ENCODE results near the gene TASOR2. TPM values are rescaled to one million over a fixed set of nuclear protein-coding genes. Genes with fewer than 3 reads are reported as not detected.
A peak's percentile ranks its signal among the peaks of the same experiment; 100 is the strongest.

Gene TASOR2
- polyA plus RNA-seq, 1 donor (not counting 4 experiments of a cell fraction or from before 2014, with no cell fraction given): 40.4 TPM

DNA sequence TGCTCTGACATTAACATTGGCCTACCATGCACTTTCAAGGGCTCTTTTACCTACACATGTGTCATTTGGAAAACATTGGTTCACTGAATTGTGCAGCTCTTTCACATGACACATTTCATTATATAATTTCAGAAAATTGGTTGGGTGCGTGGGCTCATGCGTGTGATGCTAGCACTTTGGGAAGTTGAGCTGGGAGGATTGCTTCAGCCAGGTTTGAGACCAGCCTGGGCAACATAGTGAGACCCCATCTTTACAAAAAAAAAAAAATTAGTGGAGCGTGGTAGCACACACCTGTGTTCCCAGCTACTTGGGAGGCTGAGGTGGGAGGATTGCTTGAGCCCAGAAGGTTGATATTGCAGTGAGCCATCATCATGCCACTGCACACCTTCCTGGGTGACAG lies 3.9 kb downstream of the TASOR2 start:
- H3K9me1 ChIP-seq (ENCODE audit: control insufficient read depth, extremely low read depth, insufficient read depth, low read length): peaks cover 3% of the 10 kb centered on the region
- peaks cover 4% of the 10 kb centered on the region for H4K20me1 ChIP-seq (ENCODE audit: control insufficient read depth, extremely low read depth, insufficient read depth, low read length)
- H3K79me2 ChIP-seq (ENCODE audit: control insufficient read depth, insufficient read depth, low read length): peaks cover 89% of the 10 kb centered on the region
- H3K9ac ChIP-seq (ENCODE audit: control insufficient read depth, extremely low read depth, insufficient read depth, low read length): no peak overlapping the region
- H3K4me3 ChIP-seq (ENCODE audit: control insufficient read depth in 2 of 3, extremely low read depth in 1 of 3, insufficient read depth in 2 of 3, low read depth in 1 of 3, low read length in 3 of 3): no peak overlapping the region
- H3K4me2 ChIP-seq (ENCODE audit: control insufficient read depth, extremely low read depth, insufficient read depth, low read depth, low read length): no peak overlapping the region
- no peaks in the 10 kb centered on the region for H3K9me3 ChIP-seq (ENCODE audit: control insufficient read depth, low read depth, low read length)
- dilution Hi-C loops (cut with MboI; ENCODE audit: extremely low pct_ligation_motif_present, low sequenced_read_pairs): no loop called here
- no peaks in the 10 kb centered on the region for H3K36me3 ChIP-seq (ENCODE audit: control insufficient read depth in 2 of 2, extremely low read depth in 1 of 2, insufficient read depth in 2 of 2, low read length in 2 of 2)
- peaks cover 29% of the 10 kb centered on the region for H3K4me1 ChIP-seq (ENCODE audit: control insufficient read depth, extremely low read depth, insufficient read depth, low read length)
- no peak overlapping the region for H2AFZ ChIP-seq (ENCODE audit: control insufficient read depth, low read length)
- FAIRE-seq (no peak), DNase-seq (ENCODE audit: low read depth, low spot score) (no peak)
- H3K27ac ChIP-seq (ENCODE audit: control insufficient read depth, insufficient read depth, low read length): no peak overlapping the region
- TF ChIP-seq EZH2 (IDR thresholded peaks at IDR 0.05; ENCODE audit: low read length): no peak
- TF ChIP-seq, protein P1, sequence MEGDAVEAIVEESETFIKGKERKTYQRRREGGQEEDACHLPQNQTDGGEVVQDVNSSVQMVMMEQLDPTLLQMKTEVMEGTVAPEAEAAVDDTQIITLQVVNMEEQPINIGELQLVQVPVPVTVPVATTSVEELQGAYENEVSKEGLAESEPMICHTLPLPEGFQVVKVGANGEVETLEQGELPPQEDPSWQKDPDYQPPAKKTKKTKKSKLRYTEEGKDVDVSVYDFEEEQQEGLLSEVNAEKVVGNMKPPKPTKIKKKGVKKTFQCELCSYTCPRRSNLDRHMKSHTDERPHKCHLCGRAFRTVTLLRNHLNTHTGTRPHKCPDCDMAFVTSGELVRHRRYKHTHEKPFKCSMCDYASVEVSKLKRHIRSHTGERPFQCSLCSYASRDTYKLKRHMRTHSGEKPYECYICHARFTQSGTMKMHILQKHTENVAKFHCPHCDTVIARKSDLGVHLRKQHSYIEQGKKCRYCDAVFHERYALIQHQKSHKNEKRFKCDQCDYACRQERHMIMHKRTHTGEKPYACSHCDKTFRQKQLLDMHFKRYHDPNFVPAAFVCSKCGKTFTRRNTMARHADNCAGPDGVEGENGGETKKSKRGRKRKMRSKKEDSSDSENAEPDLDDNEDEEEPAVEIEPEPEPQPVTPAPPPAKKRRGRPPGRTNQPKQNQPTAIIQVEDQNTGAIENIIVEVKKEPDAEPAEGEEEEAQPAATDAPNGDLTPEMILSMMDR (optimal IDR thresholded peaks at IDR 0.05 in 1 of 3, IDR thresholded peaks at IDR 0.05 in 1 of 3, conservative IDR thresholded peaks at IDR 0.05 in 1 of 3; ENCODE audit: extremely low read depth in 1 of 3, insufficient read depth in 2 of 3, low read length in 3 of 3): no peak
- no peaks in the 10 kb centered on the region for H3K27me3 ChIP-seq (ENCODE audit: control insufficient read depth, extremely low read depth, insufficient read depth, low read length)

DNA sequence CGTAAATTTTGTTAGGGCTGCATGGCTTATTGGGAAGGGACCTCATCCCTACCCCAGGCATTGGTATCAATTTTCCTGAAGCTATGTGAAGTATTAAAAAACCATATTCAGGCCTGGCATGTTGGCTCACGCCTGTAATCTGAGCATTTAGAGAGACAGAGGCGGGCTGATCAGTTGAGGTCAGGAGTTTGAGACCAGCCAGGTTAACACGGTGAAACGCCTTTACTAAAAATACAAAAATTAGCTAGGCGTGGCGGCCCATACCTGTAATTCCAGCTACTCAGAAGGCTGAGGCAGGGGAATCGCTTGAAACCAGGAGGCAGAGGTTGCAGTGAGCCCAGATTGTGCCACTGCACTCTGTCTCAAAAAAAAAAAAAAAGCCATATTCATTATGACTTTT lies 7.1 kb downstream of the TASOR2 start:
- Histone ChIP-seq H3K9me1 (ENCODE audit: control insufficient read depth, extremely low read depth, insufficient read depth, low read length) (peaks cover 3% of the 10 kb centered on the region), H3K9ac (ENCODE audit: control insufficient read depth, extremely low read depth, insufficient read depth, low read length) (peak overlapping the region; percentile 89), H3K9me3 (ENCODE audit: control insufficient read depth, low read depth, low read length) (no peaks in the 10 kb centered on the region), H3K4me3 (ENCODE audit: control insufficient read depth in 2 of 3, extremely low read depth in 1 of 3, insufficient read depth in 2 of 3, low read depth in 1 of 3, low read length in 3 of 3) (peak overlapping the region in 2 of 3 experiments; percentile 79 to 90), H3K36me3 (ENCODE audit: control insufficient read depth in 2 of 2, extremely low read depth in 1 of 2, insufficient read depth in 2 of 2, low read length in 2 of 2) (peaks cover 0 to 2% of the 10 kb centered on the region in 2 experiments), H3K27me3 (ENCODE audit: control insufficient read depth, extremely low read depth, insufficient read depth, low read length) (no peaks in the 10 kb centered on the region), H2AFZ (ENCODE audit: control insufficient read depth, low read length) (no peak overlapping the region), H3K79me2 (ENCODE audit: control insufficient read depth, insufficient read depth, low read length) (peaks cover 99% of the 10 kb centered on the region), H3K4me2 (ENCODE audit: control insufficient read depth, extremely low read depth, insufficient read depth, low read depth, low read length) (peak overlapping the region; percentile 100), H3K27ac (ENCODE audit: control insufficient read depth, insufficient read depth, low read length) (peak overlapping the region; percentile 86), H4K20me1 (ENCODE audit: control insufficient read depth, extremely low read depth, insufficient read depth, low read length) (peaks cover 4% of the 10 kb centered on the region), H3K4me1 (ENCODE audit: control insufficient read depth, extremely low read depth, insufficient read depth, low read length) (peaks cover 21% of the 10 kb centered on the region)
- no peak for DNase-seq (ENCODE audit: low read depth, low spot score)
- dilution Hi-C loops (cut with MboI; ENCODE audit: extremely low pct_ligation_motif_present, low sequenced_read_pairs): no loop called here
- TF ChIP-seq, protein P1 (optimal IDR thresholded peaks at IDR 0.05 in 1 of 3, IDR thresholded peaks at IDR 0.05 in 1 of 3, conservative IDR thresholded peaks at IDR 0.05 in 1 of 3; ENCODE audit: extremely low read depth in 1 of 3, insufficient read depth in 2 of 3, low read length in 3 of 3): no peak
- TF ChIP-seq EZH2 (IDR thresholded peaks at IDR 0.05; ENCODE audit: low read length): no peak
- FAIRE-seq: peak; percentile 85

All from keratinocyte (primary cell).